Measurements from ENCODE around the gene SLC35F3. TPM values are rescaled to one million over a fixed set of nuclear protein-coding genes. Genes with fewer than 3 reads are reported as not detected.

SLC35F3 gene
- total and polyA plus RNA-seq, 2 donors from 2014 or later = 0.41 to 0.66 TPM

- no peak overlapping the region for H3K4me3 ChIP-seq (ENCODE audit: low read length in 3 of 3)
- H3K9ac ChIP-seq (ENCODE audit: low read length in 3 of 3) = no peak overlapping the region
- no peak overlapping the region for H3K27ac ChIP-seq (ENCODE audit: low read depth in 2 of 2, low read length in 2 of 2)
- no peak for TF ChIP-seq CTCF (IDR thresholded peaks at IDR 0.05; ENCODE audit: borderline replicate concordance, extremely low read depth, insufficient read depth)
- intact Hi-C loops (cut with DNase I) = no loop called here
- H3K4me1 ChIP-seq (ENCODE audit: control insufficient read depth in 2 of 3, insufficient read depth in 2 of 3, low read depth in 1 of 3, low read length in 3 of 3) = no peaks in the 10 kb centered on the region
- DNase-seq (peak; percentile 64 to 82 (median 70)), FAIRE-seq (no peak)
- no peaks in the 10 kb centered on the region for H3K27me3 ChIP-seq (ENCODE audit: control insufficient read depth, insufficient read depth, low read length)
- no peaks in the 10 kb centered on the region for H3K36me3 ChIP-seq (ENCODE audit: control insufficient read depth in 2 of 3, insufficient read depth in 3 of 3, low read length in 3 of 3)
- no peaks in the 10 kb centered on the region for H3K9me3 ChIP-seq (ENCODE audit: control insufficient read depth in 2 of 3, insufficient read depth in 1 of 3, low read length in 3 of 3)
Observed at GRCh38 chr1:234111458-234112142, 207.1 kb downstream of the SLC35F3 start.

GRCh38 chr1:234114648-234115307 lies 210.3 kb downstream of the SLC35F3 start:
- peak in 4 of 5 donors; percentile 20 to 73 (median 54) for DNase-seq
- Histone ChIP-seq H3K36me3 (ENCODE audit: control insufficient read depth in 2 of 3, insufficient read depth in 3 of 3, low read length in 3 of 3) (no peaks in the 10 kb centered on the region), H3K9ac (ENCODE audit: low read length in 3 of 3) (no peak overlapping the region), H3K4me3 (ENCODE audit: low read length in 3 of 3) (no peak overlapping the region), H3K9me3 (ENCODE audit: control insufficient read depth in 2 of 3, insufficient read depth in 1 of 3, low read length in 3 of 3) (no peaks in the 10 kb centered on the region), H3K27me3 (ENCODE audit: control insufficient read depth, insufficient read depth, low read length) (no peaks in the 10 kb centered on the region), H3K27ac (ENCODE audit: low read depth in 2 of 2, low read length in 2 of 2) (no peak overlapping the region), H3K4me1 (ENCODE audit: control insufficient read depth in 2 of 3, insufficient read depth in 2 of 3, low read depth in 1 of 3, low read length in 3 of 3) (no peaks in the 10 kb centered on the region)
- TF ChIP-seq CTCF (IDR thresholded peaks at IDR 0.05; ENCODE audit: borderline replicate concordance, extremely low read depth, insufficient read depth) = peak; percentile 64
- intact Hi-C loops (cut with DNase I) = no loop called here
- peak; percentile 33 for FAIRE-seq

GRCh38 chr1:234118911-234119310 lies 214.4 kb downstream of the SLC35F3 start:
- DNase-seq (no peak), FAIRE-seq (no peak)
- TF ChIP-seq CTCF (IDR thresholded peaks at IDR 0.05; ENCODE audit: borderline replicate concordance, extremely low read depth, insufficient read depth) = no peak
- Histone ChIP-seq H3K4me3 (ENCODE audit: low read length in 3 of 3) (no peak overlapping the region), H3K9ac (ENCODE audit: low read length in 3 of 3) (no peak overlapping the region), H3K4me1 (ENCODE audit: control insufficient read depth in 2 of 3, insufficient read depth in 2 of 3, low read depth in 1 of 3, low read length in 3 of 3) (no peaks in the 10 kb centered on the region), H3K27ac (ENCODE audit: low read depth in 2 of 2, low read length in 2 of 2) (no peak overlapping the region), H3K27me3 (ENCODE audit: control insufficient read depth, insufficient read depth, low read length) (no peaks in the 10 kb centered on the region), H3K9me3 (ENCODE audit: control insufficient read depth in 2 of 3, insufficient read depth in 1 of 3, low read length in 3 of 3) (no peaks in the 10 kb centered on the region), H3K36me3 (ENCODE audit: control insufficient read depth in 2 of 3, insufficient read depth in 3 of 3, low read length in 3 of 3) (no peaks in the 10 kb centered on the region)
- intact Hi-C loops (cut with DNase I) = no loop called here

All from kidney (tissue), 14 donors.